Tibial nerve (tissue), 4 donors: ENCODE measurements around the gene KLC4.

ENCODE experiments used
- CTCF ChIP-seq, 5 experiments: fragments of 200-600 bp in 3 of 5; fragments of 450-650 bp in 2 of 5; sonication (generic) in 3 of 5; IDR thresholded peaks; one replicate each; pipeline ENCODE4 v1.5.1; 2016 to 2019; ENCODE audit warnings: antibody characterized with exemption in 5 of 5, mild to moderate bottlenecking in 3 of 5, moderate library complexity in 2 of 5
- EP300 ChIP-seq, 2 donors: sonication (generic); formaldehyde crosslinking; IDR thresholded peaks; one replicate each; pipeline ENCODE4 v1.6.1; 2017; ENCODE audit warnings: antibody characterized with exemption in 2 of 2, mild to moderate bottlenecking in 1 of 2
- POLR2A ChIP-seq, 2 donors: fragments of 450-650 bp; IDR thresholded peaks; one replicate each; pipeline ENCODE4 v1.6.1; 2017; ENCODE audit warnings: antibody characterized with exemption in 2 of 2, mild to moderate bottlenecking in 2 of 2, moderate library complexity in 2 of 2

GRCh38 chr6:43070028-43070632 lies 10.7 kb downstream of the KLC4 start:
- TF ChIP-seq CTCF (IDR thresholded peaks at IDR 0.05) (peak in 2 of 5 experiments; percentile 25 to 26), EP300 (IDR thresholded peaks at IDR 0.05) (no peak), POLR2A (IDR thresholded peaks at IDR 0.05) (no peak)
